Raji (cell line): ENCODE data around the gene NTM.

Source experiments
- POLR2A ChIP-seq: IDR thresholded peaks from 2 replicates; pipeline ENCODE4 v1.6.1; 2011; ENCODE audit warnings: low read depth, low read length, control low read depth; ENCODE audit not compliant: insufficient read depth

NTM gene

GRCh38 chr11:132049205-132049604 is 678.8 kb downstream of the NTM start:
- no peak for TF ChIP-seq POLR2A

- TF ChIP-seq POLR2A: no peak
Measured at GRCh38 chr11:132050049-132050448, 679.6 kb downstream of the NTM start.

GRCh38 chr11:132050577-132051165 is 680.3 kb downstream of the NTM start:
- no peak for TF ChIP-seq POLR2A

GRCh38 chr11:132051704-132052103 is 681.3 kb downstream of the NTM start:
- TF ChIP-seq POLR2A: no peak

- no peak for TF ChIP-seq POLR2A
Measured at GRCh38 chr11:132052342-132052741, 681.9 kb downstream of the NTM start.

GRCh38 chr11:132052904-132053303 is 682.5 kb downstream of the NTM start:
- no peak for TF ChIP-seq POLR2A

- TF ChIP-seq POLR2A: no peak
Measured at GRCh38 chr11:132054822-132055221, 684.4 kb downstream of the NTM start.

GRCh38 chr11:132055296-132055695 is 684.9 kb downstream of the NTM start:
- TF ChIP-seq POLR2A: no peak

GRCh38 chr11:132056689-132057088 is 686.3 kb downstream of the NTM start:
- TF ChIP-seq POLR2A: no peak

- TF ChIP-seq POLR2A: no peak
Measured at GRCh38 chr11:132057266-132057665, 686.9 kb downstream of the NTM start.

GRCh38 chr11:132058211-132058772 is 687.9 kb downstream of the NTM start:
- no peak for TF ChIP-seq POLR2A

GRCh38 chr11:132060567-132060966 is 690.2 kb downstream of the NTM start:
- no peak for TF ChIP-seq POLR2A

GRCh38 chr11:132062031-132062430 is 691.6 kb downstream of the NTM start:
- no peak for TF ChIP-seq POLR2A

GRCh38 chr11:132062541-132062940 is 692.1 kb downstream of the NTM start:
- no peak for TF ChIP-seq POLR2A

GRCh38 chr11:132064987-132065620 is 694.7 kb downstream of the NTM start:
- TF ChIP-seq POLR2A: no peak

GRCh38 chr11:132068556-132068955 is 698.1 kb downstream of the NTM start:
- no peak for TF ChIP-seq POLR2A
